Measurements from ENCODE around the gene GMPR.

- TF ChIP-seq REST (IDR thresholded peaks at IDR 0.05; ENCODE audit: low read depth, low read length) (no peak), ZNF687 (IDR thresholded peaks at IDR 0.05) (no peak), HDAC2 (IDR thresholded peaks at IDR 0.05) (no peak), ZBTB11 (CRISPR knock-in tag; IDR thresholded peaks at IDR 0.05) (no peak), EZH2 (IDR thresholded peaks at IDR 0.05; ENCODE audit: borderline replicate concordance, control insufficient read depth, low read depth, low read length) (no peak), CUX1 (IDR thresholded peaks at IDR 0.05; ENCODE audit: insufficient replicate concordance, low read depth, low read length) (no peak), BCL11A (IDR thresholded peaks at IDR 0.05; ENCODE audit: low read depth, low read length) (no peak), SMC3 (IDR thresholded peaks at IDR 0.05; ENCODE audit: borderline replicate concordance, low read length) (no peak), CTCF (IDR thresholded peaks at IDR 0.05 in 2 of 3, conservative IDR thresholded peaks at IDR 0.05 in 1 of 3; ENCODE audit: control insufficient read depth in 2 of 3, extremely low read depth in 1 of 3, insufficient read depth in 1 of 3, low read depth in 3 of 3, low read length in 3 of 3) (no peak), POLR2AphosphoS5 (IDR thresholded peaks at IDR 0.05; ENCODE audit: low read length) (no peak), SMAD5 (IDR thresholded peaks at IDR 0.05; ENCODE audit: low read depth) (no peak)
Measured at GRCh38 chr6:16339265-16339587, 100.8 kb downstream of the GMPR start.
